IMR-90 (cell line): ENCODE measurements around the gene FOXA2. TPM values are rescaled to one million over a fixed set of nuclear protein-coding genes. Genes with fewer than 3 reads are reported as not detected.

Experiments used
- ATAC-seq: fragments of 200-7000 bp; cut with Tn5 transposase; 2 replicates; pipeline ENCODE4 v1.9.1; 2020; ENCODE audit warnings: low read depth, mild to moderate bottlenecking, moderate library complexity
- BruUV-seq: library from RNA; stranded (reverse); fragments of 400-500 nt; replicated peaks from 2 replicates; lab custom pipeline; 2021; lab: Mats Ljungman, UMichigan
- CTCF ChIA-PET: fragments of 300-600 bp; formaldehyde crosslinking; extraction: SDS; loops from one replicate; lab custom pipeline; 2021; ENCODE audit warnings: antibody characterized with exemption; lab: Yijun Ruan, JAX
- POLR2A ChIA-PET: fragments of 300-600 bp; sonication (Branson Sonifier 250); formaldehyde crosslinking; loops from one replicate; lab custom pipeline; 2022; ENCODE audit warnings: antibody characterized with exemption; ENCODE audit not compliant: unreplicated experiment; lab: Charles Lee
- DNase-seq: peaks from one replicate; pipeline ENCODE4 v3.0.0; 2013
- H2AFZ ChIP-seq: replicated peaks from 2 replicates; pipeline ENCODE3; 2013; ENCODE audit warnings: low read length, mild to moderate bottlenecking; ENCODE audit not compliant: poor library complexity
- H2AK5ac ChIP-seq: 2 replicates; pipeline ENCODE4 v1.6.1; 2013; ENCODE audit warnings: low read depth, low read length, inconsistent platforms
- H2AK9ac ChIP-seq: replicated peaks from 2 replicates; pipeline ENCODE3; 2013; ENCODE audit warnings: mild to moderate bottlenecking, low read depth, low read length, moderate library complexity; ENCODE audit not compliant: poor library complexity
- H2BK120ac ChIP-seq: 2 replicates; pipeline ENCODE4 v1.6.1; 2013; ENCODE audit warnings: low read depth, low read length, inconsistent platforms
- H2BK15ac ChIP-seq: 3 replicates; pipeline ENCODE4 v1.6.1; 2013; ENCODE audit warnings: low read depth, low read length, inconsistent platforms
- H2BK20ac ChIP-seq: 2 replicates; pipeline ENCODE4 v1.6.1; 2013; ENCODE audit warnings: low read depth, mild to moderate bottlenecking, inconsistent platforms, low read length, moderate library complexity
- H2BK5ac ChIP-seq: 2 replicates; pipeline ENCODE4 v1.6.1; 2013; ENCODE audit warnings: mild to moderate bottlenecking, low read depth, low read length, inconsistent platforms; ENCODE audit not compliant: poor library complexity, severe bottlenecking
- H3K14ac ChIP-seq: replicated peaks from 2 replicates; pipeline ENCODE4 v1.6.1; 2013; ENCODE audit warnings: low read depth, low read length, inconsistent platforms
- H3K18ac ChIP-seq: 2 replicates; pipeline ENCODE4 v1.6.1; 2013; ENCODE audit warnings: low read depth, low read length, control low read depth
- H3K23ac ChIP-seq: 2 replicates; pipeline ENCODE4 v1.6.1; 2013; ENCODE audit warnings: low read depth, low read length, inconsistent platforms
- H3K27ac ChIP-seq: 2 replicates; pipeline ENCODE4 v1.5.1; 2013; ENCODE audit warnings: mild to moderate bottlenecking, control low read depth, low read length; ENCODE audit not compliant: insufficient read depth
- H3K27me3 ChIP-seq: 2 replicates; pipeline ENCODE4 v1.6.1; 2013; ENCODE audit warnings: low read length; ENCODE audit not compliant: control insufficient read depth, insufficient read depth
- H3K36me3 ChIP-seq: 2 replicates; pipeline ENCODE4 v1.6.1; 2013; ENCODE audit warnings: low read length, mixed read lengths; ENCODE audit not compliant: control insufficient read depth, insufficient read depth
- H3K4ac ChIP-seq: 2 replicates; pipeline ENCODE4 v1.6.1; 2013; ENCODE audit warnings: low read depth, low read length, inconsistent platforms
- H3K4me1 ChIP-seq: 2 replicates; pipeline ENCODE4 v1.6.1; 2013; ENCODE audit warnings: low read length, mixed read lengths; ENCODE audit not compliant: control insufficient read depth, insufficient read depth
- H3K4me2 ChIP-seq: 2 replicates; pipeline ENCODE4 v1.6.1; 2013; ENCODE audit warnings: low read depth, mild to moderate bottlenecking, control low read depth, low read length, moderate library complexity
- H3K4me3 ChIP-seq: 2 replicates; pipeline ENCODE4 v1.5.1; 2013; ENCODE audit warnings: low read depth, mild to moderate bottlenecking, control low read depth, low read length, moderate library complexity; ENCODE audit not compliant: insufficient read depth
- H3K56ac ChIP-seq: 2 replicates; pipeline ENCODE4 v1.6.1; 2013; ENCODE audit warnings: low read length, inconsistent platforms; ENCODE audit not compliant: insufficient read depth; ENCODE audit errors: extremely low read depth
- H3K79me1 ChIP-seq, 2 experiments: 2 replicates each; pipeline ENCODE4 v1.6.1; 2013; ENCODE audit warnings: low read length in 2 of 2, inconsistent platforms in 1 of 2, low read depth in 1 of 2
- H3K9ac ChIP-seq: 2 replicates; pipeline ENCODE4 v1.6.1; 2013; ENCODE audit warnings: low read depth, low read length, control low read depth
- H3K9me1 ChIP-seq: 2 replicates; pipeline ENCODE4 v1.6.1; 2013; ENCODE audit warnings: low read length, inconsistent platforms; ENCODE audit not compliant: insufficient read depth
- H3K9me3 ChIP-seq: 2 replicates; pipeline ENCODE4 v1.6.1; 2013; ENCODE audit warnings: low read length; ENCODE audit not compliant: control insufficient read depth, insufficient read depth
- H4K20me1 ChIP-seq: 2 replicates; pipeline ENCODE4 v1.6.1; 2013; ENCODE audit warnings: low read length, inconsistent platforms; ENCODE audit not compliant: insufficient read depth
- H4K5ac ChIP-seq: 2 replicates; pipeline ENCODE4 v1.6.1; 2013; ENCODE audit warnings: mild to moderate bottlenecking, low read depth, low read length, control low read depth
- H4K8ac ChIP-seq, 2 experiments: 2 replicates each; pipeline ENCODE4 v1.6.1; 2013; ENCODE audit warnings: low read depth in 2 of 2, low read length in 2 of 2, control low read depth in 1 of 2, inconsistent platforms in 1 of 2
- H4K91ac ChIP-seq: 2 replicates; pipeline ENCODE4 v1.6.1; 2013; ENCODE audit warnings: low read depth, low read length, inconsistent platforms; ENCODE audit not compliant: insufficient read depth
- BHLHE40 ChIP-seq: fragments of 150-350 bp; IDR thresholded peaks from 2 replicates; pipeline ENCODE4 v1.6.1; 2016; ENCODE audit warnings: mild to moderate bottlenecking, low read depth, low read length
- CHD1 ChIP-seq: IDR thresholded peaks from 2 replicates; pipeline ENCODE4 v1.6.1; 2012; ENCODE audit warnings: low read depth, low read length, improper control_type of control experiment
- FOS ChIP-seq: fragments of 150-350 bp; IDR thresholded peaks from 2 replicates; pipeline ENCODE4 v1.6.1; 2016; ENCODE audit warnings: low read depth, low read length
- MAFK ChIP-seq: IDR thresholded peaks from 2 replicates; pipeline ENCODE4 v1.6.1; 2012; ENCODE audit warnings: low read depth, low read length, improper control_type of control experiment
- MXI1 ChIP-seq: IDR thresholded peaks from 2 replicates; pipeline ENCODE4 v1.6.1; 2012; ENCODE audit warnings: low read depth, mild to moderate bottlenecking, low read length, moderate library complexity, borderline replicate concordance
- NFE2L2 ChIP-seq: fragments of 150-350 bp; IDR thresholded peaks from 2 replicates; pipeline ENCODE4 v1.6.1; 2016; ENCODE audit warnings: low read depth, mild to moderate bottlenecking, low read length
- RAD21 ChIP-seq: IDR thresholded peaks from 2 replicates; pipeline ENCODE4 v1.6.1; 2012; ENCODE audit warnings: low read length, improper control_type of control experiment
- RCOR1 ChIP-seq: IDR thresholded peaks from 2 replicates; pipeline ENCODE4 v1.6.1; 2012; ENCODE audit warnings: mild to moderate bottlenecking, low read length, improper control_type of control experiment; ENCODE audit not compliant: insufficient replicate concordance
- WGBS, 2 experiments: methylation state at CpG; one replicate each; pipeline versions ENCODE4 v1.1.5 to v1.1.7; 2013; ENCODE audit warnings: missing lambda C conversion rate in 2 of 2; ENCODE audit not compliant: insufficient read length in 1 of 2; ENCODE audit errors: extremely low coverage in 2 of 2; 5-methylcytosine and 5-hydroxymethylcytosine counted together
- dilution Hi-C: fragments of 300-500 bp; cut with HindIII; formaldehyde crosslinking; loops from one replicate; pipeline ENCODE4 v1.14.3; 2018; ENCODE audit warnings: low sequenced_read_pairs; ENCODE audit not compliant: unreplicated experiment
- in situ Hi-C: fragments of 300-500 bp; cut with MboI; formaldehyde crosslinking; loops from 3 replicates; pipeline ENCODE4 v1.14.3; 2019; ENCODE audit warnings: low sequenced_read_pairs, inconsistent platforms, mixed read lengths
- intact Hi-C: fragments of 100-400 bp; cut with micrococcal nuclease; formaldehyde crosslinking; loops from 2 replicates; pipeline ENCODE4 v1.10.0; 2022
- polyA plus RNA-seq, 3 experiments: library from polyadenylated mRNA; depleted of rRNA; stranded (reverse); fragments of >200 nt; gene quantifications; 2 replicates each; pipeline ENCODE4 v1.2.3, GENCODE V29; 2012; ENCODE audit warnings: low replicate concordance in 1 of 3
- total RNA-seq: library from RNA; depleted of rRNA; stranded (reverse); fragments of >200 nt; gene quantifications from 2 replicates; pipeline ENCODE4 v1.2.3, GENCODE V29; 2012
- TF ChIP-seq, protein P1 (sequence below): fragments of 150-350 bp; IDR thresholded peaks from 2 replicates; pipeline ENCODE4 v1.6.1; 2016; ENCODE audit warnings: low read depth, mild to moderate bottlenecking, low read length, moderate library complexity, borderline replicate concordance
- TF ChIP-seq, protein P2 (sequence below): fragments of 150-350 bp; IDR thresholded peaks from 2 replicates; pipeline ENCODE4 v1.6.1; 2017; ENCODE audit warnings: mild to moderate bottlenecking, antibody characterized with exemption, low read length, low read depth

FOXA2 gene
- total and polyA plus RNA-seq, 2 of the 4 experiments (the other 2 are of a cell fraction), result not detected

DNA sequence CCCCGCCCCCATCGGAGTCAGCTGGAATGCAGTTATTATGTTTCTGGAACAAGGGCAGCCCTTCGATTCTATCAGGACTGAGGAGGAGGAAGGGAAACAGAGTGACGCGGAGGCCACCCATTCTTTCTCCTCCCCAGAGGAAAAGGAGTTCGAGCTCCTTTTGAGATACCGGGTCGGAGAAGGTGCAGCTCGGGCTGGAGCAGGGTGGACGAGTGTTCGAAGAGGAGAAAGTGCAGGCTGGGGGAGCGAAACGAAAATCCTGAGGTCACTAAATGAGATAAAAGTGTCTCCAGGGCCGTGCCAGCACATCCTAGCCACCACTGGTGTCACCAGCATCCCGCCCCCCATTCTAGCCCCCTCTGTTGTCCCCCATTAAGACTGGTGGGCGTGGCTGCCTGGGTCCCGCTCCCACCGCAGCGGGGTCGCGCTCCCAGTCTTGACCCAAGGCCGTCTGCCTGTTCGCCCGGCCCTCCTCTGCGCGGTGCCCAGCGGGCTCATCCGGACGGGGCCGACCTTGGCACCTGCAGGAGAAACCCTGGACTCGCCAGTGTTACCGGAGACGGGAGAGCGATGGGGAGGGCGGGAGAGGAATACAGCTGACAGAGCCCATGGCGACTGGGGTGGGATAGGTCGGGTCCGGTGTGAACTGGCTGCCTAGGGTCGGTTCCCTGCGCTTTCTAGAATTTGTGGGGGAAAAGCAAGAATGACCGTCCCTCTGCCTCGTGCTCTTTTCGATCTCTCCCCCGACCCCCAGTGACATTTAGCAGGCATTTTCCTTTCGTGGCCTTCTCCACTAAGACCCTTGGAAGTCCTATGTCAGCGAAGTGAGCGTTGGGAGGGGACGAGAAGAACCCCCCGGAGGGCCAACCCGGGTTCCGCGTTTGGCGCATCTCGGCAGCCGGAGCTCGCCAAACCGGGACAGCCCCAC is 16.2 kb downstream of the FOXA2 start (continued):
- no peak for TF ChIP-seq NFE2L2

- no peak overlapping the region for H2AK9ac ChIP-seq
- intact Hi-C loops, result no loop called here
- H2AK5ac ChIP-seq, result no peak overlapping the region
- H3K36me3 ChIP-seq, result no peaks in the 10 kb centered on the region
- no peak overlapping the region for H2BK5ac ChIP-seq
- H3K9me3 ChIP-seq, result no peaks in the 10 kb centered on the region
- H3K9me1 ChIP-seq, result no peaks in the 10 kb centered on the region
- H3K4ac ChIP-seq, result no peak overlapping the region
- DNase-seq (no peak), ATAC-seq (no peak)
- no peak overlapping the region for H3K18ac ChIP-seq
- H3K14ac ChIP-seq, result no peak overlapping the region
- H3K4me3 ChIP-seq, result no peak overlapping the region
- no peak overlapping the region for H3K27ac ChIP-seq
- H4K8ac ChIP-seq, result no peak overlapping the region
- no peaks in the 10 kb centered on the region for H3K4me1 ChIP-seq
- H2BK15ac ChIP-seq, result no peak overlapping the region
- H3K9ac ChIP-seq, result no peak overlapping the region
- no peak overlapping the region for H3K4me2 ChIP-seq
- no peak overlapping the region for H2BK20ac ChIP-seq
- H4K20me1 ChIP-seq, result no peaks in the 10 kb centered on the region
- no peak overlapping the region for H4K5ac ChIP-seq
- H3K23ac ChIP-seq, result no peak overlapping the region
- H3K79me1 ChIP-seq, result no peaks in the 10 kb centered on the region
- WGBS, 2 experiments, result 0% methylated on average over 1 of the region's 13 CpGs; no CpG with 5 or more reads in 1 of the 2 experiments
- H2BK120ac ChIP-seq, result no peak overlapping the region
- ChIA-PET POLR2A (no interaction called here), CTCF (no interaction called here)
- H3K27me3 ChIP-seq, result peaks cover 36% of the 10 kb centered on the region
- no peak overlapping the region for H4K91ac ChIP-seq
- H2AFZ ChIP-seq, result no peak overlapping the region
- in situ Hi-C loops, result no loop called here
- BruUV-seq, result no TSS peak
- no peak overlapping the region for H3K56ac ChIP-seq
- dilution Hi-C loops, result no loop called here
- TF ChIP-seq BHLHE40 (no peak), CHD1 (no peak), RAD21 (no peak), FOS (no peak), NFE2L2 (no peak), MAFK (no peak), MXI1 (no peak), RCOR1 (no peak)
- TF ChIP-seq, protein P1, sequence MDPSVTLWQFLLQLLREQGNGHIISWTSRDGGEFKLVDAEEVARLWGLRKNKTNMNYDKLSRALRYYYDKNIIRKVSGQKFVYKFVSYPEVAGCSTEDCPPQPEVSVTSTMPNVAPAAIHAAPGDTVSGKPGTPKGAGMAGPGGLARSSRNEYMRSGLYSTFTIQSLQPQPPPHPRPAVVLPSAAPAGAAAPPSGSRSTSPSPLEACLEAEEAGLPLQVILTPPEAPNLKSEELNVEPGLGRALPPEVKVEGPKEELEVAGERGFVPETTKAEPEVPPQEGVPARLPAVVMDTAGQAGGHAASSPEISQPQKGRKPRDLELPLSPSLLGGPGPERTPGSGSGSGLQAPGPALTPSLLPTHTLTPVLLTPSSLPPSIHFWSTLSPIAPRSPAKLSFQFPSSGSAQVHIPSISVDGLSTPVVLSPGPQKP, result no peak
- TF ChIP-seq, protein P2, sequence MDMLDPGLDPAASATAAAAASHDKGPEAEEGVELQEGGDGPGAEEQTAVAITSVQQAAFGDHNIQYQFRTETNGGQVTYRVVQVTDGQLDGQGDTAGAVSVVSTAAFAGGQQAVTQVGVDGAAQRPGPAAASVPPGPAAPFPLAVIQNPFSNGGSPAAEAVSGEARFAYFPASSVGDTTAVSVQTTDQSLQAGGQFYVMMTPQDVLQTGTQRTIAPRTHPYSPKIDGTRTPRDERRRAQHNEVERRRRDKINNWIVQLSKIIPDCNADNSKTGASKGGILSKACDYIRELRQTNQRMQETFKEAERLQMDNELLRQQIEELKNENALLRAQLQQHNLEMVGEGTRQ, result no peak
Measured at GRCh38 chr20:22566876-22567658, 17.3 kb downstream of the FOXA2 start.
